GM23338 (cell line): ENCODE data around the gene MED12L. TPM values are rescaled to one million over a fixed set of nuclear protein-coding genes. Genes with fewer than 3 reads are reported as not detected.
A peak's percentile ranks its signal among the peaks of the same experiment; 100 is the strongest.

Source experiments
- ATAC-seq: fragments of 200-7000 bp; cut with Tn5 transposase; 3 replicates; pipeline ENCODE4 v1.9.1; 2020
- DNase-seq: peaks from one replicate; pipeline ENCODE4 v3.0.0-alpha.2; 2015; ENCODE audit warnings: low spot score
- H2AFZ ChIP-seq: fragments of 200-600 bp; sonication (generic); 2 replicates; pipeline ENCODE4 v1.8.0; 2016; ENCODE audit warnings: antibody characterized with exemption, mild to moderate bottlenecking, moderate library complexity
- H3F3A ChIP-seq: fragments of 200-600 bp; sonication (generic); replicated peaks from 2 replicates; pipeline ENCODE4 v1.8.0; 2017; ENCODE audit warnings: antibody characterized with exemption, mixed run types, low read depth
- H3K27ac ChIP-seq: fragments of 200-600 bp; sonication (generic); 2 replicates; pipeline ENCODE4 v1.6.1; 2016; ENCODE audit warnings: low read depth
- H3K27me3 ChIP-seq: fragments of 200-600 bp; sonication (generic); 2 replicates; pipeline ENCODE4 v1.8.0; 2016; ENCODE audit warnings: mild to moderate bottlenecking, mixed run types, moderate library complexity; ENCODE audit not compliant: insufficient read depth
- H3K36me3 ChIP-seq: fragments of 200-600 bp; sonication (generic); 2 replicates; pipeline ENCODE4 v1.8.0; 2016; ENCODE audit warnings: mild to moderate bottlenecking; ENCODE audit not compliant: insufficient read depth
- H3K4me1 ChIP-seq: fragments of 200-600 bp; sonication (generic); 2 replicates; pipeline ENCODE4 v1.8.0; 2016; ENCODE audit warnings: mild to moderate bottlenecking, moderate library complexity; ENCODE audit not compliant: insufficient read depth
- H3K4me2 ChIP-seq: fragments of 200-600 bp; sonication (generic); 2 replicates; pipeline ENCODE4 v1.7.1; 2017; ENCODE audit warnings: mixed run types
- H3K4me3 ChIP-seq: fragments of 200-600 bp; sonication (generic); 2 replicates; pipeline ENCODE4 v1.6.1; 2016; ENCODE audit warnings: mixed run types
- H3K79me2 ChIP-seq: fragments of 200-600 bp; sonication (generic); replicated peaks from 2 replicates; pipeline ENCODE4 v1.8.0; 2017; ENCODE audit warnings: mild to moderate bottlenecking; ENCODE audit not compliant: insufficient read depth
- H3K9me2 ChIP-seq: fragments of 200-600 bp; sonication (generic); 2 replicates; pipeline ENCODE4 v1.8.0; 2017; ENCODE audit not compliant: insufficient read depth
- H4K20me1 ChIP-seq: fragments of 200-600 bp; sonication (generic); replicated peaks from 2 replicates; pipeline ENCODE4 v1.8.0; 2017; ENCODE audit warnings: mild to moderate bottlenecking; ENCODE audit not compliant: insufficient read depth
- H3K27ac Mint-ChIP-seq: 2 replicates; pipeline ENCODE4 v1.8.0; 2020; ENCODE audit warnings: inconsistent platforms, mild to moderate bottlenecking, moderate library complexity, mixed read lengths
- H3K27me3 Mint-ChIP-seq: 3 replicates; pipeline ENCODE4 v1.8.0; 2022; ENCODE audit warnings: low read depth, mild to moderate bottlenecking, moderate library complexity, mixed read lengths, inconsistent platforms; ENCODE audit not compliant: insufficient read depth, poor library complexity
- H3K36me3 Mint-ChIP-seq: 3 replicates; pipeline ENCODE4 v1.8.0; 2021; ENCODE audit warnings: low read depth, mild to moderate bottlenecking, inconsistent platforms, moderate library complexity, mixed read lengths
- H3K4me1 Mint-ChIP-seq: 3 replicates; pipeline ENCODE4 v1.8.0; 2020; ENCODE audit warnings: mild to moderate bottlenecking, inconsistent platforms, mixed read lengths
- H3K4me3 Mint-ChIP-seq: 3 replicates; pipeline ENCODE4 v1.8.0; 2021; ENCODE audit warnings: moderate library complexity, mild to moderate bottlenecking, inconsistent platforms, mixed read lengths
- H3K9me3 Mint-ChIP-seq: 3 replicates; pipeline ENCODE4 v1.8.0; 2020; ENCODE audit warnings: moderate library complexity, mild to moderate bottlenecking, inconsistent platforms, mixed read lengths
- EZH2 ChIP-seq: fragments of 200-600 bp; sonication (generic); IDR thresholded peaks from one replicate; pipeline ENCODE4 v1.8.0; 2017; ENCODE audit warnings: antibody characterized with exemption, mild to moderate bottlenecking, low read depth; ENCODE audit not compliant: unreplicated experiment
- JUNB ChIP-seq: IDR thresholded peaks from one replicate; pipeline ENCODE4 v1.6.1; 2016; ENCODE audit warnings: antibody characterized with exemption; ENCODE audit not compliant: unreplicated experiment
- NANOG ChIP-seq: IDR thresholded peaks from 2 replicates; pipeline ENCODE4 v1.6.1; 2016; ENCODE audit warnings: antibody characterized with exemption, borderline replicate concordance
- STAT1 ChIP-seq: IDR thresholded peaks from one replicate; pipeline ENCODE4 v1.6.1; 2016; ENCODE audit warnings: antibody characterized with exemption; ENCODE audit not compliant: unreplicated experiment
- ZNF114 ChIP-seq: fragments of 250-450 bp; sonication (Bioruptor Pico); IDR thresholded peaks from 2 replicates; pipeline ENCODE4 v1.5.0; 2020; ENCODE audit warnings: mild to moderate bottlenecking, moderate library complexity
- ZNF331 ChIP-seq: fragments of 250-450 bp; sonication (Bioruptor Pico); IDR thresholded peaks from 2 replicates; pipeline ENCODE4 v1.5.0; 2020; ENCODE audit warnings: low read depth, mild to moderate bottlenecking, moderate library complexity
- ZNF462 ChIP-seq: fragments of 250-450 bp; sonication (Bioruptor Pico); IDR thresholded peaks from 2 replicates; pipeline ENCODE4 v1.5.0; 2020; ENCODE audit warnings: mild to moderate bottlenecking, moderate library complexity
- polyA plus RNA-seq: library from polyadenylated mRNA; unstranded; fragments of >200 nt; fragmentation: Nextera tagmentation; extraction: Ambion mirVana; gene quantifications from 2 replicates; pipeline ENCODE4 v1.2.1, GENCODE V29; 2016
- total RNA-seq: library from RNA; depleted of rRNA; stranded (reverse); fragments of >200 nt; shearing (Covaris generic); gene quantifications from 2 replicates; pipeline ENCODE4 v1.2.3, GENCODE V29; 2014
- TF ChIP-seq, protein P1 (sequence below): IDR thresholded peaks from one replicate; pipeline ENCODE4 v1.6.1; 2018; ENCODE audit warnings: antibody characterized with exemption; ENCODE audit not compliant: unreplicated experiment
- TF ChIP-seq, protein P2 (sequence below): IDR thresholded peaks from 2 replicates; pipeline ENCODE4 v1.6.1; 2016; ENCODE audit warnings: antibody characterized with exemption

MED12L gene
- total and polyA plus RNA-seq, 2 experiments from 2014 or later: 5.7 to 25.0 TPM

DNA sequence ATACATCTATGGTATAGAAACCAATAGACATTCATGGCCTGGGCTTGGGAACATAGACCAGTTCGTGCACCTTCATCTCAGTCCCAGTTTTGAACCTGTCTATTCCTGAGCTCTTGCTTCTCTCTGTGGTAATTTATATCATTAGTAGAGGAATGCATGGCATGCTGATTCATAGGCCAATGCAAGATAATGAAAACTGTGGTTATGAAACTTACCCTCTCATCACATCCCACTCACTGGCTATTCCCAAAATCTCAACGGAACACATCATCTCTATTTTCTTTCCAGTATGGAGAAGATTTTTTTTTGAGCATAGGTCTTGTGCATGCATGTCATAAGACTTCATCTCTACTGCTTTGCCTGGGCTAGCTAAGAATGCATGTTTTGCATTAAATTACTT, 317.8 kb downstream of the MED12L start (continued):
- TF ChIP-seq ZNF462 (CRISPR knock-in tag): no peak
- TF ChIP-seq NANOG: no peak
- no peak for TF ChIP-seq ZNF114 (CRISPR knock-in tag)
- TF ChIP-seq, protein P1, sequence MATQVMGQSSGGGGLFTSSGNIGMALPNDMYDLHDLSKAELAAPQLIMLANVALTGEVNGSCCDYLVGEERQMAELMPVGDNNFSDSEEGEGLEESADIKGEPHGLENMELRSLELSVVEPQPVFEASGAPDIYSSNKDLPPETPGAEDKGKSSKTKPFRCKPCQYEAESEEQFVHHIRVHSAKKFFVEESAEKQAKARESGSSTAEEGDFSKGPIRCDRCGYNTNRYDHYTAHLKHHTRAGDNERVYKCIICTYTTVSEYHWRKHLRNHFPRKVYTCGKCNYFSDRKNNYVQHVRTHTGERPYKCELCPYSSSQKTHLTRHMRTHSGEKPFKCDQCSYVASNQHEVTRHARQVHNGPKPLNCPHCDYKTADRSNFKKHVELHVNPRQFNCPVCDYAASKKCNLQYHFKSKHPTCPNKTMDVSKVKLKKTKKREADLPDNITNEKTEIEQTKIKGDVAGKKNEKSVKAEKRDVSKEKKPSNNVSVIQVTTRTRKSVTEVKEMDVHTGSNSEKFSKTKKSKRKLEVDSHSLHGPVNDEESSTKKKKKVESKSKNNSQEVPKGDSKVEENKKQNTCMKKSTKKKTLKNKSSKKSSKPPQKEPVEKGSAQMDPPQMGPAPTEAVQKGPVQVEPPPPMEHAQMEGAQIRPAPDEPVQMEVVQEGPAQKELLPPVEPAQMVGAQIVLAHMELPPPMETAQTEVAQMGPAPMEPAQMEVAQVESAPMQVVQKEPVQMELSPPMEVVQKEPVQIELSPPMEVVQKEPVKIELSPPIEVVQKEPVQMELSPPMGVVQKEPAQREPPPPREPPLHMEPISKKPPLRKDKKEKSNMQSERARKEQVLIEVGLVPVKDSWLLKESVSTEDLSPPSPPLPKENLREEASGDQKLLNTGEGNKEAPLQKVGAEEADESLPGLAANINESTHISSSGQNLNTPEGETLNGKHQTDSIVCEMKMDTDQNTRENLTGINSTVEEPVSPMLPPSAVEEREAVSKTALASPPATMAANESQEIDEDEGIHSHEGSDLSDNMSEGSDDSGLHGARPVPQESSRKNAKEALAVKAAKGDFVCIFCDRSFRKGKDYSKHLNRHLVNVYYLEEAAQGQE: no peak
- no peak for TF ChIP-seq EZH2
- TF ChIP-seq JUNB: no peak

DNA sequence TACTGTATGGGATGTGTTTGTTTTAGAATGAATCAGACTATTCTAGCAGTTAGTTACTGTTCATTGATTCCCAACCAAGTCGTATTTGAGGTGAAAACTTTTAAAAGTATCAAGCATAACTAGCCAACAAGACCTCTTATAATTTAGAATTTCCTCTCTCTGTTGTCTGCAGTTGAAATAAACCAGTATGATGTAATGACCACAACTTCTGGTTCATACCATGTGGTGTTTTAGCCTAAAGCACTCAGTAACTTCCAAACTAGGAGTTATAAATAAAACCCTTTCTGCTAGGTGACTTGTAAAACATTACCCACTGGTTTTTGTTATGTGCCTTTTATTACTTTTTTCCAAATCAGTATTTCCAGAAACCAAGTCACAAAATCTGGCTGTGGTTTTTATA, 318.9 kb downstream of the MED12L start:
- H3K9me2 ChIP-seq: no peaks in the 10 kb centered on the region
- no peaks in the 10 kb centered on the region for H4K20me1 ChIP-seq
- no peak for DNase-seq
- H3K36me3 Mint-ChIP-seq: no peaks in the 10 kb centered on the region
- H3K27ac Mint-ChIP-seq: peak overlapping the region; percentile 15; the same call in 1 of the 2 replicates
- no peaks in the 10 kb centered on the region for H3K9me3 Mint-ChIP-seq
- no peak overlapping the region for H3K4me3 ChIP-seq
- no peak overlapping the region for H3K4me3 Mint-ChIP-seq
- H3K4me1 Mint-ChIP-seq: peaks cover 23% of the 10 kb centered on the region
- H3K27ac ChIP-seq: no peak overlapping the region
- no peak for ATAC-seq
- no peaks in the 10 kb centered on the region for H3K27me3 ChIP-seq
- H3K27me3 Mint-ChIP-seq: no peaks in the 10 kb centered on the region
- TF ChIP-seq, protein P1: no peak
- TF ChIP-seq JUNB: no peak
- TF ChIP-seq, protein P2, sequence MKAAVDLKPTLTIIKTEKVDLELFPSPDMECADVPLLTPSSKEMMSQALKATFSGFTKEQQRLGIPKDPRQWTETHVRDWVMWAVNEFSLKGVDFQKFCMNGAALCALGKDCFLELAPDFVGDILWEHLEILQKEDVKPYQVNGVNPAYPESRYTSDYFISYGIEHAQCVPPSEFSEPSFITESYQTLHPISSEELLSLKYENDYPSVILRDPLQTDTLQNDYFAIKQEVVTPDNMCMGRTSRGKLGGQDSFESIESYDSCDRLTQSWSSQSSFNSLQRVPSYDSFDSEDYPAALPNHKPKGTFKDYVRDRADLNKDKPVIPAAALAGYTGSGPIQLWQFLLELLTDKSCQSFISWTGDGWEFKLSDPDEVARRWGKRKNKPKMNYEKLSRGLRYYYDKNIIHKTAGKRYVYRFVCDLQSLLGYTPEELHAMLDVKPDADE: no peak
- TF ChIP-seq STAT1: no peak
- no peak for TF ChIP-seq EZH2
- TF ChIP-seq ZNF331 (CRISPR knock-in tag): no peak
- H3K36me3 ChIP-seq: no peaks in the 10 kb centered on the region
- no peak overlapping the region for H2AFZ ChIP-seq
- no peak overlapping the region for H3K4me2 ChIP-seq
- peaks cover 6% of the 10 kb centered on the region; the same call in 1 of the 2 replicates for H3K4me1 ChIP-seq
- no peaks in the 10 kb centered on the region for H3F3A ChIP-seq
- no peaks in the 10 kb centered on the region for H3K79me2 ChIP-seq
